Prostate gland (tissue), 2 donors: Measurements from ENCODE around the gene PRKG1. TPM values are rescaled to one million over a fixed set of nuclear protein-coding genes. Genes with fewer than 3 reads are reported as not detected.
A peak's percentile ranks its signal among the peaks of the same experiment; 100 is the strongest.

Experiments used
- DNase-seq: peaks from one replicate; pipeline ENCODE4 v3.0.0-alpha.2; 2019; ENCODE audit warnings: low spot score
- H3K27ac ChIP-seq, 2 donors: fragments of 200-600 bp; sonication (generic); 2 replicates each; pipeline ENCODE4 v1.5.1; 2017 to 2019
- H3K27me3 ChIP-seq: fragments of 200-600 bp; sonication (generic); replicated peaks from 2 replicates; pipeline ENCODE4 v1.5.1; 2019; ENCODE audit not compliant: insufficient read depth
- H3K36me3 ChIP-seq, 2 donors: fragments of 200-600 bp; sonication (generic); 1 replicate in 1 of 2; 2 replicates in 1 of 2; pipeline versions ENCODE4 v1.5.1 to v1.8.1; 2017 to 2019
- H3K4me1 ChIP-seq: fragments of 200-600 bp; sonication (generic); replicated peaks from 2 replicates; pipeline ENCODE4 v1.5.1; 2019
- H3K4me3 ChIP-seq, 2 donors: fragments of 200-600 bp; sonication (generic); 2 replicates each; pipeline ENCODE4 v1.5.1; 2017 to 2019
- H3K9me3 ChIP-seq: fragments of 200-600 bp; sonication (generic); 2 replicates; pipeline ENCODE4 v1.5.1; 2017
- POLR2A ChIP-seq: fragments of 450-650 bp; IDR thresholded peaks from one replicate; pipeline ENCODE4 v1.6.1; 2016; ENCODE audit warnings: antibody characterized with exemption, mild to moderate bottlenecking
- POLR2AphosphoS5 ChIP-seq: sonication (generic); formaldehyde crosslinking; IDR thresholded peaks from one replicate; pipeline ENCODE4 v1.6.1; 2017; ENCODE audit warnings: antibody characterized with exemption
- WGBS: methylation state at CpG from one replicate; pipeline ENCODE4 v1.1.5; 2018; 5-methylcytosine and 5-hydroxymethylcytosine counted together
- intact Hi-C: fragments of 100-400 bp; cut with DNase I; formaldehyde crosslinking; loops from one replicate; pipeline ENCODE4 v1.14.2; 2022
- total RNA-seq, 2 donors: library from RNA; depleted of rRNA; stranded (reverse); fragments of >200 nt; gene quantifications; one replicate each; pipeline ENCODE4 v1.1.0, GENCODE V29; 2016
- TF ChIP-seq, protein P1 (sequence below), 4 experiments: fragments of 200-600 bp in 2 of 4; fragments of 450-650 bp in 2 of 4; sonication (generic) in 2 of 4; IDR thresholded peaks; 1 replicate in 3 of 4; 2 replicates in 1 of 4; pipeline ENCODE4 v1.5.1; 2016 to 2019; ENCODE audit warnings: antibody characterized with exemption in 4 of 4, mild to moderate bottlenecking in 2 of 4, moderate library complexity in 2 of 4

The PRKG1 gene
- total RNA-seq, 2 donors from 2014 or later = 2.7 to 9.0 TPM

DNA sequence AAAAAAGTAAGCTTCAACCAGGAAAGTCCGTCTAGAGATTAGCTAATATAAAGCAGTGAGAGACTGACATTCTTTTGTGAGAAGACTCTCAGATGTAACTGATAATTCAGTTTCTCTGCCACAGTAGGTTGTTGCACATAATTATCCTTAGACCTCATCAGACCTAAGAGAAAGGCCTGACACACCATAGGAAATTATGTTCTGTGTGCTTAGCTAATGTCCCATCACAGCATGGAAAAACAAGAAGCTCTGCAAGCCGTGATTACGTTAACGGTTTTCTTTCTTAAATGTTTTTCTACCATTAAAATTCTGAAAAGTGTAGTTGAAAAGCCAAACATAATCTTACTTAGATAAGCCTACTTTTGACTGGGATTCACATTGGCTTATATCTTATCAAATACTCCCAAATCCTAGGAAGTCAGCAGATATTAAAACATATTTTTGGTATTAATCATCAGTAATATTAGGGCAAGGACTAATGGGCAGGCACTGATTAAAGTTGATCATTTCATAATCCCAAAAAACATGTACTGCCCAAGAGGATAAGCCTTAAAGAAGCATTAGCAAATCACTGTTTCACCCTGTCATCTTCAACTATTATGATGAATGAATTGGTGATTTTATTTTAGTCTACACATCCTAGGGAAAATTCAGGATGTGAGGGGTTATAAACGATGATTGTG is 619.9 kb downstream of the PRKG1 start:
- H3K27ac ChIP-seq = no peak overlapping the region
- intact Hi-C loops = loop anchor here (10.0 kb wide), 1 partner anchor 619 kb away; the partner anchor contains the start of gene PRKG1
- no peak overlapping the region for H3K4me3 ChIP-seq
- no peaks in the 10 kb centered on the region for H3K9me3 ChIP-seq
- no peak for DNase-seq
- no peaks in the 10 kb centered on the region for H3K36me3 ChIP-seq
- 71% methylated on average over 5 of the region's 5 CpGs for WGBS
- no peak for TF ChIP-seq POLR2A
- TF ChIP-seq, protein P1, sequence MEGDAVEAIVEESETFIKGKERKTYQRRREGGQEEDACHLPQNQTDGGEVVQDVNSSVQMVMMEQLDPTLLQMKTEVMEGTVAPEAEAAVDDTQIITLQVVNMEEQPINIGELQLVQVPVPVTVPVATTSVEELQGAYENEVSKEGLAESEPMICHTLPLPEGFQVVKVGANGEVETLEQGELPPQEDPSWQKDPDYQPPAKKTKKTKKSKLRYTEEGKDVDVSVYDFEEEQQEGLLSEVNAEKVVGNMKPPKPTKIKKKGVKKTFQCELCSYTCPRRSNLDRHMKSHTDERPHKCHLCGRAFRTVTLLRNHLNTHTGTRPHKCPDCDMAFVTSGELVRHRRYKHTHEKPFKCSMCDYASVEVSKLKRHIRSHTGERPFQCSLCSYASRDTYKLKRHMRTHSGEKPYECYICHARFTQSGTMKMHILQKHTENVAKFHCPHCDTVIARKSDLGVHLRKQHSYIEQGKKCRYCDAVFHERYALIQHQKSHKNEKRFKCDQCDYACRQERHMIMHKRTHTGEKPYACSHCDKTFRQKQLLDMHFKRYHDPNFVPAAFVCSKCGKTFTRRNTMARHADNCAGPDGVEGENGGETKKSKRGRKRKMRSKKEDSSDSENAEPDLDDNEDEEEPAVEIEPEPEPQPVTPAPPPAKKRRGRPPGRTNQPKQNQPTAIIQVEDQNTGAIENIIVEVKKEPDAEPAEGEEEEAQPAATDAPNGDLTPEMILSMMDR (IDR thresholded peaks at IDR 0.05) = no peak
- TF ChIP-seq POLR2AphosphoS5 = no peak
- H3K27me3 ChIP-seq = no peaks in the 10 kb centered on the region
- H3K4me1 ChIP-seq = peaks cover 12% of the 10 kb centered on the region

DNA sequence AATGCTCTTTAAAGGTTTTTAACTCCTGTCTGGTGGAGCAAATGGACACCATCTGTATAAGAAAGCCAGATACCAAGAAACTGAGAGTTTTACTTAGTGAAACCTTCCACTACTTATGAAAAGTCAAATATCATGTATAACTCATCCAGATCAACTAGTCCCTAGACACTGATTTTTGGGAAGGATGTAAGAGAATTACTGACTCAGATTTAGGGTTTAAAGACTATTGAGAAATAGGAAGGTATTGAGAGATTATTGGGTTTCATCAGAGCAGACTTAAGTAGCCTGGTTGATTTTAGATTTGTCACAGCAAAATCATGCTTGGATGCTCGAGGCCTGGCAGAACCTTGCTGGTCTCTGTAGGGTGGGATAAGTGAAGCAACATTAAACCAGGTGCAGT is 622.0 kb downstream of the PRKG1 start:
- WGBS = 69% methylated on average over 1 of the region's 1 CpG
- H3K36me3 ChIP-seq = no peaks in the 10 kb centered on the region
- H3K4me1 ChIP-seq = peaks cover 12% of the 10 kb centered on the region
- H3K9me3 ChIP-seq = no peaks in the 10 kb centered on the region
- no peak overlapping the region for H3K4me3 ChIP-seq
- no peak for TF ChIP-seq POLR2AphosphoS5
- no peak for TF ChIP-seq POLR2A
- TF ChIP-seq, protein P1 (IDR thresholded peaks at IDR 0.05) = no peak
- H3K27ac ChIP-seq = no peak overlapping the region
- DNase-seq = no peak
- intact Hi-C loops = loop anchor here (10.0 kb wide), 1 partner anchor 621 kb away; the partner anchor contains the start of gene PRKG1
- no peaks in the 10 kb centered on the region for H3K27me3 ChIP-seq

DNA sequence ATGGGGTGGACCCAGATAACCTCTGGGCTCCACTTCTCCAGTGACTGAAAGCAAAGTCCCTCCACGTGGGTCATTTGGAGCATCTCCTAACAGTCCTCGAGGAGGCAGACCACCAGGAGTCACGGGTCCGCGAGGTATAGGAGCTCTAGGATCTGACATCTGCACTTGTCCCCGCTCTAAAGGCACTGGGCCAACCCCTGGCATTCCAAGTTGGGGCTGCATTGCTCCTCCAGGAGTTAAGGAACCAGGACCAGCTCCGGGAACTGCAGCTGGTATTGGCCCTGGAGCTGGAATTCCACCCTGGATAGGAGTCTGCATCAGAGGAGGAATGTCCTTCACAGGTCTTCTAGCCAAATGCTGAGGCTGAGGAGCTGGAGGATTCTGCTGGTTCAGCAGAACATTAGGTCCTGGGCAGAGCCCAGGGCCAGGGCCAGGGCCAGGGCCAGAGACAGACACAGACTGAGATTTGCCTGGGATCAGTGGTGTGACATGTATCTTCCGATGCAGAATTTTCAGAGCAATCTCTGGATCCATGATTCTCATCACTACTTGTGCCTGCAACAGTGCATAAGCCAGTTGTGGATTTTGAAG is 624.3 kb downstream of the PRKG1 start:
- TF ChIP-seq POLR2AphosphoS5 (no peak), POLR2A (no peak)
- TF ChIP-seq, protein P1 (IDR thresholded peaks at IDR 0.05) = no peak
- Histone ChIP-seq H3K4me1 (peaks cover 12% of the 10 kb centered on the region), H3K27ac (peak overlapping the region; percentile 94 to 96), H3K27me3 (no peaks in the 10 kb centered on the region), H3K36me3 (no peaks in the 10 kb centered on the region), H3K4me3 (peak overlapping the region; percentile 67 to 78), H3K9me3 (no peaks in the 10 kb centered on the region)
- intact Hi-C loops = loop anchor here (10.0 kb wide), 1 partner anchor 624 kb away; the partner anchor contains the start of gene PRKG1
- 89% methylated on average over 8 of the region's 8 CpGs for WGBS
- DNase-seq = no peak

DNA sequence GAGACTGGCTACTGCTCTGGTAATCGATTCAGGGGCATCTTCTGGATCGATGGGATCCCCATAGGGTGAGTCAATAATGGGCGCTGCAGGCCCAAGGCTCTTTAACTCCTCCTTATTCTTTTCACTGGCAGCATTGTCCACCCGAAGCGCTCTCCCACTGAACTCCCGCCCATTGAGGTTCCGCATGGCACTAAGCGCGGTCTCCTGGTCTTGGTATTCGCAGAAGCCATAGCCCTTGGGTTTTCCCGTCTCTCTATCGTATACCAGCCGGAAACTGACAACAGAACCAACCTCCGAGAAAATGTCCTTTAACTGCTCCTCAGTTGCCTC is 624.8 kb downstream of the PRKG1 start:
- DNase-seq = no peak
- Histone ChIP-seq H3K4me1 (peaks cover 12% of the 10 kb centered on the region), H3K9me3 (no peaks in the 10 kb centered on the region), H3K4me3 (peak overlapping the region; percentile 67 to 78), H3K27ac (peak overlapping the region; percentile 94 to 96), H3K27me3 (no peaks in the 10 kb centered on the region), H3K36me3 (no peaks in the 10 kb centered on the region)
- TF ChIP-seq, protein P1 (IDR thresholded peaks at IDR 0.05) = no peak
- TF ChIP-seq POLR2AphosphoS5 (no peak), POLR2A (no peak)
- intact Hi-C loops = loop anchor here (10.0 kb wide), 1 partner anchor 624 kb away; the partner anchor contains the start of gene PRKG1
- WGBS = 0% methylated on average over 14 of the region's 14 CpGs
